ENCODE results near the gene TAX1BP1.

Gene TAX1BP1

DNA sequence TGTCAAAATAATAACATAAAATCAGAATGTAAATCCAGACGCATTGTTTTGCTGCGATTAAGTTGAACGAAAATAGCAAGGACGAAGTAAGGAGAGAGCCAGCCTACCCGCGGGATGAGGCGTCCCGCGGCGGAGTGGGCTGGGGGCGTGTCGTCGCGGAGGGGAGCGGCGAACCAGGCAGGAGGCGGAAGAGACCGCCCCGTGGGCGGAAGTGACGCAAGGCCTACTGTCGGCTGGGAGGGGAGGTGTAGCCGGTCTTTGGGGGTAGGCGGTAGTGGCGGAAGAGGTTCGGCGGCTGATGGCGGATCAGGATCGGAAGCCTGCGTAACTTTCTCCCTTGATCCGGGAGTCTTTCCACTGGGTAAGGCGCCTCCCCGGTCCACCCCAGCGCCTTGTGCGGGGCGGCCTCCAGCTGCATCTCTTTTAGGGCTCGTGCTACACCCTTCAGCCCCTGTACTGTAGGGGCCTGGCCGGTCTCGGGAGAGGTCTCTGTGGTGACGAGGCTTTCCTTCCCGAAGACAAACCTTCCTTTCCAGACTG lies at the start of gene TAX1BP1:
Gene TAX1BP1 (plus strand): TSS at position 254 of the 540 bp plus-strand sequence. CDS start 8,363 bp downstream, outside the sequence.
- H3K4me3 ChIP-seq (replicated peaks; ENCODE audit: low read depth, low read length), result peak within 1 kb of the TSS; percentile 99
- DNase-seq (ENCODE audit: low read depth), result peak; percentile 95
- TF ChIP-seq, protein P1, sequence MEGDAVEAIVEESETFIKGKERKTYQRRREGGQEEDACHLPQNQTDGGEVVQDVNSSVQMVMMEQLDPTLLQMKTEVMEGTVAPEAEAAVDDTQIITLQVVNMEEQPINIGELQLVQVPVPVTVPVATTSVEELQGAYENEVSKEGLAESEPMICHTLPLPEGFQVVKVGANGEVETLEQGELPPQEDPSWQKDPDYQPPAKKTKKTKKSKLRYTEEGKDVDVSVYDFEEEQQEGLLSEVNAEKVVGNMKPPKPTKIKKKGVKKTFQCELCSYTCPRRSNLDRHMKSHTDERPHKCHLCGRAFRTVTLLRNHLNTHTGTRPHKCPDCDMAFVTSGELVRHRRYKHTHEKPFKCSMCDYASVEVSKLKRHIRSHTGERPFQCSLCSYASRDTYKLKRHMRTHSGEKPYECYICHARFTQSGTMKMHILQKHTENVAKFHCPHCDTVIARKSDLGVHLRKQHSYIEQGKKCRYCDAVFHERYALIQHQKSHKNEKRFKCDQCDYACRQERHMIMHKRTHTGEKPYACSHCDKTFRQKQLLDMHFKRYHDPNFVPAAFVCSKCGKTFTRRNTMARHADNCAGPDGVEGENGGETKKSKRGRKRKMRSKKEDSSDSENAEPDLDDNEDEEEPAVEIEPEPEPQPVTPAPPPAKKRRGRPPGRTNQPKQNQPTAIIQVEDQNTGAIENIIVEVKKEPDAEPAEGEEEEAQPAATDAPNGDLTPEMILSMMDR (IDR thresholded peaks at IDR 0.05; ENCODE audit: low read length, missing control alignments), result no peak

DNA sequence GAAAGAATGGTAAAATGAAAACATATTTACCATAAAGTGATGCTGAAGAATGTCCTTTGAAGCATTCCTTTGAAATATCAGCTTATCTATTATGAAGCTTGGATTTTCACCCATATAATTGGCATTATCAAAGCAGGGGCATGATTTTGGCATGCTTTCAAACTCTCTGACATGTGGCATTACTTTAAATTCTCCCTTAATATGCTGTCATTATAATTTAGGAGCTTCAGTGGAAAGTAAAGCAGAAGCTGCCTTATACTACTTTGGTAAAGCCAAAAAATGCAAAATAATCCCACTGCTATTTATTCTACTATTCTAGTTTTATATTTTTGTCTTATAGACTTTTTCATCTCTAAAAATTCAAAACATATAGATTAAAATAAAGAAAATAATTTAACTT lies 49.3 kb upstream of the TAX1BP1 start:
- TF ChIP-seq, protein P1 (IDR thresholded peaks at IDR 0.05; ENCODE audit: low read length, missing control alignments), result no peak
- no peak for DNase-seq (ENCODE audit: low read depth)

DNA sequence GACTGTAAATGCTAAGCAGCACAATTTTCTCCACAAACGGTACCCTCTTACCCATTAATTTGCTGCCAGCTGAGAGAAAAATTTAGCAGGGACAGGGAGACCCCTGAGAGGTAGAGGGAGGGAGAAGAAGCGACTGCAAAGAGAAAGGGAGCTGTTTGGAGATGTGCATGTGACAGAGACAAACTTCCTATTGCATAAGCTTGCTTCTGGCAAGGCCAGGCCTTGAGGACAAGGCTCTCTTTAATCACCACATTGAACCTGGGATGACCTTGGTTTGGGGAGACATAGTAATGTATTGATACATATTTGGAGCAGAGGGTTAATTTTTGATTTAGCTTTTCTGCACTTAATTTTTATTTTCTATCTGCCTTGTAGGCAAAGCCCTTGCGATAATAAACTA lies 46.2 kb upstream of the TAX1BP1 start:
- DNase-seq (ENCODE audit: low read depth), result peak; percentile 42
- H3K4me3 ChIP-seq (replicated peaks; ENCODE audit: low read depth, low read length), result no peak overlapping the region
- TF ChIP-seq, protein P1 (IDR thresholded peaks at IDR 0.05; ENCODE audit: low read length, missing control alignments), result no peak

More for the DNA sequence above, 49.3 kb upstream of the TAX1BP1 start:
- H3K4me3 ChIP-seq (replicated peaks; ENCODE audit: low read depth, low read length), result no peak overlapping the region

DNA sequence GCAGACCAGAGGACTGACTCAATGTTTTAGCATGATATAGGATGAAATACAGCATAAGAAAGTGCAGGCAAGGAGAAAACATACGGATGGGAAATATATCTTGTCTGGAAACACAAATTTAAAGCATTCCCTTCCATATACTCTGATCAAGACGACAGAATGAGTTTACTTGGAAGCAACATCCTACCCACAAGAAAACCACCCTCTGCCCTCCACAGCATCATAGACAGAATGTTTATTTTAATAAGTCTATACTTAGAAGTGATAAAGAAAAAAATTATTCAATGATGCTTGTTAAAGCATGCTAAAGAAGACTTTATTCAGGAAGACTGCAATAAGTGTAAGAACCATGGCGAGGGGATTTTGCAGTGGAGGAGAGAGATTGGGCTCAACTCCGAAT lies 44.9 kb upstream of the TAX1BP1 start:
- TF ChIP-seq, protein P1 (IDR thresholded peaks at IDR 0.05; ENCODE audit: low read length, missing control alignments), result no peak
- H3K4me3 ChIP-seq (replicated peaks; ENCODE audit: low read depth, low read length), result no peak overlapping the region
- no peak for DNase-seq (ENCODE audit: low read depth)

DNA sequence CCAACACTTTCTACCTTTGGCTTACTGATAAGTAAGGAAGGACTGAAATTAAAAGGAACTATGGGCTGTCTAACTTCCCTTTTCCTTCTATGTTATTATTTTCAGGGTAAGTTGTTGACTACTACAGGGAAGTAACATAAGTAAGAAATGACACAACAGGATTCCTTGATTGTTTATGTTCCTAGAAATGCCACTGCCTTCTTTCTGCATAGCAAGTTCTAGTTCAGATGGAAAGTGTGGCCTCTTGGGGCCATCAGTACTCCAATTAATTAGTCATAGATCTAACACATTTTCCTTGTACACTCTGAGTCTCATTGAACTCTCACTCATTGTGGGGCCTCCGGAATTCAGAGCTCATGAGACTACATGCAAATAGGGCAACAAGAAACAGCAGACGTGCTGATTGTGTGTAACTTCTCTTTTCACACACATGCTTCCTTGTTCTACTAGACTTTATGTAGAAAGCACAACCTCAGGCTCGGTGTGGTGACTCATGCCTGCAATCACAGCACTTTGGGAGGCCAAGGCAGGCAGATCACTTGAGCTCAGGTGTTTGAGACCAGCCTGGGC lies 42.0 kb upstream of the TAX1BP1 start:
- DNase-seq (ENCODE audit: low read depth), result no peak
- TF ChIP-seq, protein P1 (IDR thresholded peaks at IDR 0.05; ENCODE audit: low read length, missing control alignments), result no peak
- no peak overlapping the region for H3K4me3 ChIP-seq (replicated peaks; ENCODE audit: low read depth, low read length)

DNA sequence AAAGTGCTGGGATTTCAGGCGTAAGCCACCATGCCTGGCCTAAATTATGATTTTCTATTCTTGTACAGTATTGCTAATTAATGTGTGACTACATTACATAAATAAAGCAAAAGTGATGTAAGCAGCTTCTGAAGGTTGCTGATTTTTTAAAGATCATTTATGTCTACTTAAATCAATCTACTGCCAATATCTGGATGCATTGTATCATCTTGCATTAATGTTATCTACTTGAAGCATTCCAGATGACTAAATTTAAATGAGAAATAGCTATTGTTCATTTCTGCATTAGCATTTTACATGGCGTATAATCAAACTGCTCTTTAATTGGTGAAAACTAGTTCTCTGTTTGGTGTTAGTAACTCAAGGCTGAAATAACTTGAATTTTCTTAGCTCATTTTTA lies 40.2 kb upstream of the TAX1BP1 start:
- TF ChIP-seq, protein P1 (IDR thresholded peaks at IDR 0.05; ENCODE audit: low read length, missing control alignments), result no peak
- DNase-seq (ENCODE audit: low read depth), result no peak
- H3K4me3 ChIP-seq (replicated peaks; ENCODE audit: low read depth, low read length), result no peak overlapping the region

DNA sequence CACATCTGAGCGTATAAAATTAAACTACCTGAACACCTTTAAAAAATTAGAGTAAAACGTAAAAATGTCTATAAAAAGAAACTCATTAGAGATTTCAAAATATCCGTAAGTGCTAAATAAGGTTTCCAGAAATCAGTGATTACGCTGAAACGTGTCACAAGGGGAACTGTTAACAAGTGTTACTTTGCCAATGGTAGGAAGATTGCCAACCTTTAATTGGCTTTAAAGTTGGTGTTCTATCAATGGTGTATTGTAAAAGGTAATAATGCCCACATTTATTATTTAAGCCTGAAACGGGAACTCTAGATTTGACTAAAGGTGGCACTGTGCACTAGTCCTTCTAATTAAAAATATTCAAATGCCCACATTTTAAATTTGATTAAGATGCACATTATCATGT lies 39.5 kb upstream of the TAX1BP1 start:
- H3K4me3 ChIP-seq (replicated peaks; ENCODE audit: low read depth, low read length), result no peak overlapping the region
- TF ChIP-seq, protein P1 (IDR thresholded peaks at IDR 0.05; ENCODE audit: low read length, missing control alignments), result no peak
- DNase-seq (ENCODE audit: low read depth), result no peak
